ENCODE measurements around the gene DEAF1.

Gene DEAF1

GRCh38 chr11:611001-611996, 83.7 kb downstream of the DEAF1 start:
- H4K8ac ChIP-seq (ENCODE audit: low read length), result no peak overlapping the region
- H3K36me3 ChIP-seq (ENCODE audit: control insufficient read depth in 1 of 2, insufficient read depth in 2 of 2, low read depth in 1 of 2, low read length in 2 of 2), result peaks cover 68 to 91% of the 10 kb centered on the region in 2 experiments
- no peak overlapping the region for H2AK5ac ChIP-seq (ENCODE audit: low read length, severe bottlenecking)
- H3K4me1 ChIP-seq (ENCODE audit: control insufficient read depth, insufficient read depth, low read depth, low read length), result peaks cover 30% of the 10 kb centered on the region
- H3K9me3 ChIP-seq (ENCODE audit: control insufficient read depth, low read length), result no peaks in the 10 kb centered on the region
- H2AFZ ChIP-seq (ENCODE audit: low read depth, low read length), result no peak overlapping the region
- H3K4me2 ChIP-seq (ENCODE audit: low read length, poor library complexity, severe bottlenecking), result no peak overlapping the region
- no peak overlapping the region for H4K91ac ChIP-seq (ENCODE audit: low read length)
- H3K4ac ChIP-seq (ENCODE audit: low read depth in 1 of 2, low read length in 2 of 2), result no peak overlapping the region
- no peak overlapping the region for H3K18ac ChIP-seq (ENCODE audit: low read depth in 1 of 2, low read length in 2 of 2)
- no peak overlapping the region for H3K23ac ChIP-seq (ENCODE audit: low read length in 2 of 2)
- peaks cover 43% of the 10 kb centered on the region for H3K79me1 ChIP-seq (replicated peaks; ENCODE audit: low read length, poor library complexity, severe bottlenecking)
- H3K27me3 ChIP-seq (ENCODE audit: control insufficient read depth in 1 of 2, insufficient read depth in 1 of 2, low read length in 2 of 2), result no peaks in the 10 kb centered on the region
- WGBS, result 96% methylated on average over 39 of the region's 49 CpGs
- H3K9ac ChIP-seq (ENCODE audit: low read length), result no peak overlapping the region
- DNase-seq, result no peak
- H2BK15ac ChIP-seq (ENCODE audit: low read depth, poor library complexity, severe bottlenecking), result no peak overlapping the region
- no peak overlapping the region for H2BK120ac ChIP-seq (ENCODE audit: low read depth, low read length)
- H3K27ac ChIP-seq (ENCODE audit: low read length, poor library complexity, severe bottlenecking), result no peak overlapping the region
- no peak overlapping the region for H2BK12ac ChIP-seq (ENCODE audit: low read length in 2 of 2)
- no peak overlapping the region for H3K14ac ChIP-seq (ENCODE audit: low read length in 2 of 2)
- no peak overlapping the region for H3K4me3 ChIP-seq (ENCODE audit: insufficient read depth in 1 of 2, low read depth in 1 of 2, low read length in 2 of 2)
- H2BK5ac ChIP-seq (ENCODE audit: low read depth, low read length, poor library complexity, severe bottlenecking), result no peak overlapping the region

DNA sequence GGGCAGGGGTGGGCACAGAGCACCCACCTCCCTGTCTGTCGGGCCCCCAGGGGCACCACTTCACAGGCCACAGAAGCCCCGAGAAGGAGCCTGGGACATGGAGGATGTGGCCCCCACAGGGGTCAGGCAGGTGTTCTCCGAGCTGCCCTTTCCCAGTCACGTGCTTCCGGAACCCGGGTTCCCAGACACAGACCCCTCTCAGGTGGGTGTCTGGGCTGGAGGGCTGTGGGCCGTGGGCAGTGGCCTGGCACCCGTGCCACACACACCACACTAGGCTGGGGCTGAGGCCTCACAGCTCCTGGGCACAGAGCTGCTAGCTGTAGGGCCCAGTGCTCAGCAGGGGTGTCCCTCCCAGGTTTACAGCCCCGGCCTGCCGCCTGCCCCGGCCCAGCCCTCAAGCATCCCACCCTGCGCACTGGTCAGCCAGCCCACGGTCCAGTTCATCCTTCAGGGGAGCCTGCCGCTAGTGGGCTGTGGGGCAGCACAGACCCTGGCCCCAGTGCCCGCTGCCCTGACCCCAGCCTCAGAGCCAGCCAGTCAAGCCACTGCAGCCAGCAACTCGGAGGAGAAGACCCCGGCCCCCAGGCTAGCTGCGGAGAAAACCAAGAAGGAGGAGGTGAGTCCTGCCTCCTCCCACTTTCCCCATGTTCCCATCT, 84.7 kb downstream of the DEAF1 start:
- Histone ChIP-seq H3K27ac (ENCODE audit: low read length, poor library complexity, severe bottlenecking) (no peak overlapping the region), H3K4me2 (ENCODE audit: low read length, poor library complexity, severe bottlenecking) (no peak overlapping the region), H3K4me1 (ENCODE audit: control insufficient read depth, insufficient read depth, low read depth, low read length) (peaks cover 29% of the 10 kb centered on the region), H3K36me3 (ENCODE audit: control insufficient read depth in 1 of 2, insufficient read depth in 2 of 2, low read depth in 1 of 2, low read length in 2 of 2) (peaks cover 77 to 100% of the 10 kb centered on the region in 2 experiments), H4K8ac (ENCODE audit: low read length) (no peak overlapping the region), H3K18ac (ENCODE audit: low read depth in 1 of 2, low read length in 2 of 2) (no peak overlapping the region), H2BK120ac (ENCODE audit: low read depth, low read length) (no peak overlapping the region), H3K4ac (ENCODE audit: low read depth in 1 of 2, low read length in 2 of 2) (no peak overlapping the region), H4K91ac (ENCODE audit: low read length) (no peak overlapping the region), H2BK15ac (ENCODE audit: low read depth, poor library complexity, severe bottlenecking) (no peak overlapping the region), H2AFZ (ENCODE audit: low read depth, low read length) (no peak overlapping the region), H3K9ac (ENCODE audit: low read length) (no peak overlapping the region), H2BK5ac (ENCODE audit: low read depth, low read length, poor library complexity, severe bottlenecking) (no peak overlapping the region), H3K4me3 (ENCODE audit: insufficient read depth in 1 of 2, low read depth in 1 of 2, low read length in 2 of 2) (no peak overlapping the region), H3K9me3 (ENCODE audit: control insufficient read depth, low read length) (no peaks in the 10 kb centered on the region), H3K27me3 (ENCODE audit: control insufficient read depth in 1 of 2, insufficient read depth in 1 of 2, low read length in 2 of 2) (no peaks in the 10 kb centered on the region), H3K23ac (ENCODE audit: low read length in 2 of 2) (no peak overlapping the region), H3K14ac (ENCODE audit: low read length in 2 of 2) (no peak overlapping the region), H2BK12ac (ENCODE audit: low read length in 2 of 2) (no peak overlapping the region), H2AK5ac (ENCODE audit: low read length, severe bottlenecking) (no peak overlapping the region), H3K79me1 (replicated peaks; ENCODE audit: low read length, poor library complexity, severe bottlenecking) (peaks cover 47% of the 10 kb centered on the region)
- DNase-seq, result no peak
- 94% methylated on average over 16 of the region's 18 CpGs for WGBS

DNA sequence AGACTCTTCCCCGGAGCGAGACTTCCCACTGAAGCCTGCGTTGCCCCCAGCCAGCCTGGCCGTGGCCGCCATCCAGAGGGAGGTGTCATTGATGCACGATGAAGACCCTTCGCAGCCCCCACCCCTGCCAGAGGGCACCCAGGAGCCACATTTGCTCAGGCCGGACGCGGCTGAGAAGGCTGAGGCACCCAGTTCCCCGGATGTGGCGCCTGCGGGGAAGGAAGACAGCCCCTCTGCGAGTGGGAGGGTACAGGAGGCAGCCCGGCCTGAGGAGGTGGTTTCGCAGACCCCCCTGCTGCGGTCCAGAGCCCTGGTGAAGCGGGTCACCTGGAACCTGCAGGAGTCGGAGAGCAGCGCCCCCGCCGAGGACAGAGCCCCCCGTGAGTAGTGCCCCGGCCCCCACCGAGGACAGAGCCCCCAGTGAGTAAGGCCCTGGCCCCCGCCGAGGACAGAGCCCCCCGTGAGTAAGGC, 85.6 kb downstream of the DEAF1 start:
- Histone ChIP-seq H4K8ac (ENCODE audit: low read length) (no peak overlapping the region), H3K14ac (ENCODE audit: low read length in 2 of 2) (no peak overlapping the region), H3K18ac (ENCODE audit: low read depth in 1 of 2, low read length in 2 of 2) (no peak overlapping the region), H3K79me1 (replicated peaks; ENCODE audit: low read length, poor library complexity, severe bottlenecking) (peaks cover 48% of the 10 kb centered on the region), H3K4me2 (ENCODE audit: low read length, poor library complexity, severe bottlenecking) (no peak overlapping the region), H2BK12ac (ENCODE audit: low read length in 2 of 2) (no peak overlapping the region), H3K27ac (ENCODE audit: low read length, poor library complexity, severe bottlenecking) (no peak overlapping the region), H3K27me3 (ENCODE audit: control insufficient read depth in 1 of 2, insufficient read depth in 1 of 2, low read length in 2 of 2) (no peaks in the 10 kb centered on the region), H3K4me3 (ENCODE audit: insufficient read depth in 1 of 2, low read depth in 1 of 2, low read length in 2 of 2) (no peak overlapping the region), H3K4ac (ENCODE audit: low read depth in 1 of 2, low read length in 2 of 2) (no peak overlapping the region), H2BK5ac (ENCODE audit: low read depth, low read length, poor library complexity, severe bottlenecking) (no peak overlapping the region), H3K36me3 (ENCODE audit: control insufficient read depth in 1 of 2, insufficient read depth in 2 of 2, low read depth in 1 of 2, low read length in 2 of 2) (peaks cover 86 to 97% of the 10 kb centered on the region in 2 experiments), H2AK5ac (ENCODE audit: low read length, severe bottlenecking) (no peak overlapping the region), H3K4me1 (ENCODE audit: control insufficient read depth, insufficient read depth, low read depth, low read length) (peaks cover 20% of the 10 kb centered on the region), H3K23ac (ENCODE audit: low read length in 2 of 2) (no peak overlapping the region), H2AFZ (ENCODE audit: low read depth, low read length) (no peak overlapping the region), H2BK15ac (ENCODE audit: low read depth, poor library complexity, severe bottlenecking) (no peak overlapping the region), H4K91ac (ENCODE audit: low read length) (no peak overlapping the region), H2BK120ac (ENCODE audit: low read depth, low read length) (no peak overlapping the region), H3K9me3 (ENCODE audit: control insufficient read depth, low read length) (no peaks in the 10 kb centered on the region), H3K9ac (ENCODE audit: low read length) (no peak overlapping the region)
- WGBS, result 93% methylated on average over 28 of the region's 28 CpGs
- DNase-seq, result no peak

- Histone ChIP-seq H4K91ac (ENCODE audit: low read length) (no peak overlapping the region), H4K8ac (ENCODE audit: low read length) (no peak overlapping the region), H2AFZ (ENCODE audit: low read depth, low read length) (no peak overlapping the region), H3K14ac (ENCODE audit: low read length in 2 of 2) (no peak overlapping the region), H3K27ac (ENCODE audit: low read length, poor library complexity, severe bottlenecking) (no peak overlapping the region), H3K36me3 (ENCODE audit: control insufficient read depth in 1 of 2, insufficient read depth in 2 of 2, low read depth in 1 of 2, low read length in 2 of 2) (peaks cover 92 to 96% of the 10 kb centered on the region in 2 experiments), H3K9me3 (ENCODE audit: control insufficient read depth, low read length) (no peaks in the 10 kb centered on the region), H2BK15ac (ENCODE audit: low read depth, poor library complexity, severe bottlenecking) (no peak overlapping the region), H2BK12ac (ENCODE audit: low read length in 2 of 2) (no peak overlapping the region), H2BK5ac (ENCODE audit: low read depth, low read length, poor library complexity, severe bottlenecking) (no peak overlapping the region), H3K9ac (ENCODE audit: low read length) (no peak overlapping the region), H3K79me1 (replicated peaks; ENCODE audit: low read length, poor library complexity, severe bottlenecking) (peaks cover 48% of the 10 kb centered on the region), H3K18ac (ENCODE audit: low read depth in 1 of 2, low read length in 2 of 2) (no peak overlapping the region), H3K4me3 (ENCODE audit: insufficient read depth in 1 of 2, low read depth in 1 of 2, low read length in 2 of 2) (no peak overlapping the region), H3K4ac (ENCODE audit: low read depth in 1 of 2, low read length in 2 of 2) (no peak overlapping the region), H3K27me3 (ENCODE audit: control insufficient read depth in 1 of 2, insufficient read depth in 1 of 2, low read length in 2 of 2) (no peaks in the 10 kb centered on the region), H2BK120ac (ENCODE audit: low read depth, low read length) (no peak overlapping the region), H3K4me2 (ENCODE audit: low read length, poor library complexity, severe bottlenecking) (no peak overlapping the region), H3K23ac (ENCODE audit: low read length in 2 of 2) (no peak overlapping the region), H2AK5ac (ENCODE audit: low read length, severe bottlenecking) (no peak overlapping the region), H3K4me1 (ENCODE audit: control insufficient read depth, insufficient read depth, low read depth, low read length) (peaks cover 15% of the 10 kb centered on the region)
- WGBS, result 91% methylated on average over 28 of the region's 28 CpGs
- DNase-seq, result no peak
Measured at GRCh38 chr11:608791-609251, 86.2 kb downstream of the DEAF1 start.
